Suprapubic skin (tissue), 4 donors: ENCODE data around the gene TBRG4. TPM values are rescaled to one million over a fixed set of nuclear protein-coding genes. Genes with fewer than 3 reads are reported as not detected.

Source experiments
- DNase-seq, 2 donors: peaks; one replicate each; pipeline ENCODE4 v3.0.0-alpha.2; 2019; ENCODE audit warnings: low spot score in 2 of 2
- H3K27ac ChIP-seq: fragments of 200-600 bp; sonication (generic); one replicate; pipeline ENCODE4 v1.5.1; 2019
- H3K27me3 ChIP-seq: fragments of 200-600 bp; sonication (generic); one replicate; pipeline ENCODE4 v1.5.1; 2019
- H3K36me3 ChIP-seq: fragments of 200-600 bp; sonication (generic); one replicate; pipeline ENCODE4 v1.5.1; 2019
- H3K4me1 ChIP-seq: fragments of 200-600 bp; sonication (generic); one replicate; pipeline ENCODE4 v1.5.1; 2019
- H3K4me3 ChIP-seq: fragments of 200-600 bp; sonication (generic); one replicate; pipeline ENCODE4 v1.5.1; 2019; ENCODE audit warnings: mild to moderate bottlenecking
- H3K9me3 ChIP-seq: fragments of 200-600 bp; sonication (generic); one replicate; pipeline ENCODE4 v1.5.1; 2019
- EP300 ChIP-seq: sonication (generic); formaldehyde crosslinking; IDR thresholded peaks from one replicate; pipeline ENCODE4 v1.6.1; 2017; ENCODE audit warnings: antibody characterized with exemption
- POLR2A ChIP-seq, 2 donors: fragments of 450-650 bp; IDR thresholded peaks; one replicate each; pipeline ENCODE4 v1.6.1; 2017; ENCODE audit warnings: antibody characterized with exemption in 2 of 2, mild to moderate bottlenecking in 2 of 2, moderate library complexity in 2 of 2
- POLR2AphosphoS5 ChIP-seq, 3 donors: sonication (generic); formaldehyde crosslinking; IDR thresholded peaks; one replicate each; pipeline ENCODE4 v1.6.1; 2017; ENCODE audit warnings: antibody characterized with exemption in 3 of 3
- WGBS: methylation state at CpG from one replicate; pipeline ENCODE4 v1.1.5; 2018; 5-methylcytosine and 5-hydroxymethylcytosine counted together
- total RNA-seq, 4 donors: library from RNA; depleted of rRNA; stranded (reverse); fragments of >200 nt; gene quantifications; one replicate each; pipeline ENCODE4 v1.1.0, GENCODE V29; 2016
- TF ChIP-seq, protein P1 (sequence below), 2 donors: fragments of 200-600 bp in 1 of 2; fragments of 450-650 bp in 1 of 2; sonication (generic) in 1 of 2; IDR thresholded peaks; one replicate each; pipeline ENCODE4 v1.5.1; 2016 to 2019; ENCODE audit warnings: antibody characterized with exemption in 2 of 2, mild to moderate bottlenecking in 1 of 2, moderate library complexity in 1 of 2

Gene TBRG4
- total RNA-seq, 4 donors from 2014 or later = 49.9 to 82.8 (median 68.9) TPM

DNA sequence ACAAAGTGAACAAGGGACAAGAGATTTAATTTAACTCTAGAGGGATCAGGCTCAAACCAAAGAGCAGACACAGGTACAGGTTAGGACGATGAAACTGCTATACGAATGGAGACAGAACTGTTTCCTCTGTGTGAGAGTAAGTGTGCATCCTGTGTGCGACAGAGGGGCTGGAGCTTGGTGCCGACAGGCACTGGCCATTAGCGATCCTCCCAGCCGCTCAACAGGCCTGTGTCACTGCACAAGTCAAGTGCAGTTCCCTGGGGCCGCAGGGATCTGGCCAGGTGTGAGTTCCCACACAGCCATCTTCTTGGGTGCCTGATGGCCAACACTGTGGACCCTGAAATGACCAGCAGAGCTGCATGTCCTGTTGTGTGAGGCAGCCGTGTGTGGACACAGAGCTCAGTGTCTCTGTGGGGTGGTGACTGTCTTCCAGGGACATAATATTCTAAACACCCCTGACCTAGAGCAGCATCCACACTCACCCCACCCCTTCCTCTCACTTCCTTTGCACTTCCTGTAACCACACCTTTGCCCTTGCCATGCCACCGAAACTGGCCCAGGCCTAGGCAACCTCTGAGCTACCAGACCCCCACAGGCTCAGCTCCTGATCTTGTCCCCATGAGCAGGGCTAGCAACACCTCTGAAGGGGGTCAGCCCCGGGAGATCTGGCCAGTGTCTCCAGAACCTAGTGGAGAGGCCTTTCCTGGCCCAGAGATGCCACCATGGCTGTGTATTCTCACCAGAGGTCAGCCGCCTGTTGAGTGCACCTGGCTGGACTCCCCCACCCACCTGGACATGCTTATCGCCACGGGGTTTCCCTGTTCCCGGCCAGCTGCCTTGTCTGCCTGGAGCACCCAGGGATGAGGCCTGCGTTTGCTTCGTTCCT lies 11.7 kb upstream of the TBRG4 start:
- no peak overlapping the region for H3K4me3 ChIP-seq
- H3K4me1 ChIP-seq = no peaks in the 10 kb centered on the region
- H3K27ac ChIP-seq = no peak overlapping the region
- no peaks in the 10 kb centered on the region for H3K36me3 ChIP-seq
- WGBS = 79% methylated on average over 15 of the region's 16 CpGs
- DNase-seq = no peak
- no peaks in the 10 kb centered on the region for H3K27me3 ChIP-seq
- no peaks in the 10 kb centered on the region for H3K9me3 ChIP-seq
- TF ChIP-seq POLR2A (IDR thresholded peaks at IDR 0.05) (no peak), POLR2AphosphoS5 (IDR thresholded peaks at IDR 0.05) (no peak), EP300 (no peak)
- TF ChIP-seq, protein P1, sequence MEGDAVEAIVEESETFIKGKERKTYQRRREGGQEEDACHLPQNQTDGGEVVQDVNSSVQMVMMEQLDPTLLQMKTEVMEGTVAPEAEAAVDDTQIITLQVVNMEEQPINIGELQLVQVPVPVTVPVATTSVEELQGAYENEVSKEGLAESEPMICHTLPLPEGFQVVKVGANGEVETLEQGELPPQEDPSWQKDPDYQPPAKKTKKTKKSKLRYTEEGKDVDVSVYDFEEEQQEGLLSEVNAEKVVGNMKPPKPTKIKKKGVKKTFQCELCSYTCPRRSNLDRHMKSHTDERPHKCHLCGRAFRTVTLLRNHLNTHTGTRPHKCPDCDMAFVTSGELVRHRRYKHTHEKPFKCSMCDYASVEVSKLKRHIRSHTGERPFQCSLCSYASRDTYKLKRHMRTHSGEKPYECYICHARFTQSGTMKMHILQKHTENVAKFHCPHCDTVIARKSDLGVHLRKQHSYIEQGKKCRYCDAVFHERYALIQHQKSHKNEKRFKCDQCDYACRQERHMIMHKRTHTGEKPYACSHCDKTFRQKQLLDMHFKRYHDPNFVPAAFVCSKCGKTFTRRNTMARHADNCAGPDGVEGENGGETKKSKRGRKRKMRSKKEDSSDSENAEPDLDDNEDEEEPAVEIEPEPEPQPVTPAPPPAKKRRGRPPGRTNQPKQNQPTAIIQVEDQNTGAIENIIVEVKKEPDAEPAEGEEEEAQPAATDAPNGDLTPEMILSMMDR (IDR thresholded peaks at IDR 0.05) = no peak

GRCh38 chr7:45119550-45119949 lies 8.1 kb upstream of the TBRG4 start:
- no peaks in the 10 kb centered on the region for H3K4me1 ChIP-seq
- TF ChIP-seq POLR2A (IDR thresholded peaks at IDR 0.05) (no peak), EP300 (no peak), POLR2AphosphoS5 (IDR thresholded peaks at IDR 0.05) (no peak)
- TF ChIP-seq, protein P1 (IDR thresholded peaks at IDR 0.05) = no peak
- WGBS = 71% methylated on average over 3 of the region's 3 CpGs

DNA sequence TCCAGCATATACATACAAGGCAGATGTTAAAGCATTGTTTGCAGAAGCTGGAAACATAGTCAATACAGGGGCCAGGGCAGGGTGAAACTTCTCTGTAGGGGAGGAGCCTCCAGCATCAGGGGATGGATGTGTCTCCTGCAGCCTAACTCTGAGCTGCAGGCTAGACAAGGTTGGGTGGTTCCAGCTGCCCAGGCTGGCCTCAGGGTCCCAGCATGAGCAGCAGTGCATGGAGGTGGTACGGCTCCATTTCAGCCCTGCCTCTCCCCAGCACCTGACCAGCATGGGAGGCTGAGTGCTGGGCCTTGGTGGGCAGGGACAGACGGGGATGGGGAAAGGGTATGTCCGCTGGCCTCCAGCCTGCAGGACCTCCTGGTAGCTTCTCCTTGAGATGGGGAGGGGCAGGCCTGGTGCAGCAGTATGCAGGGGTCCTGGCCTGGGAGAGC lies 7.4 kb upstream of the TBRG4 start:
- WGBS = 86% methylated on average over 2 of the region's 3 CpGs
- H3K27ac ChIP-seq = no peak overlapping the region
- DNase-seq = no peak

More at GRCh38 chr7:45119550-45119949, 8.1 kb upstream of the TBRG4 start:
- no peak overlapping the region for H3K4me3 ChIP-seq
- no peaks in the 10 kb centered on the region for H3K9me3 ChIP-seq
- peaks cover 5% of the 10 kb centered on the region for H3K27me3 ChIP-seq
- no peak for DNase-seq
- H3K27ac ChIP-seq = no peak overlapping the region
- no peaks in the 10 kb centered on the region for H3K36me3 ChIP-seq

DNA sequence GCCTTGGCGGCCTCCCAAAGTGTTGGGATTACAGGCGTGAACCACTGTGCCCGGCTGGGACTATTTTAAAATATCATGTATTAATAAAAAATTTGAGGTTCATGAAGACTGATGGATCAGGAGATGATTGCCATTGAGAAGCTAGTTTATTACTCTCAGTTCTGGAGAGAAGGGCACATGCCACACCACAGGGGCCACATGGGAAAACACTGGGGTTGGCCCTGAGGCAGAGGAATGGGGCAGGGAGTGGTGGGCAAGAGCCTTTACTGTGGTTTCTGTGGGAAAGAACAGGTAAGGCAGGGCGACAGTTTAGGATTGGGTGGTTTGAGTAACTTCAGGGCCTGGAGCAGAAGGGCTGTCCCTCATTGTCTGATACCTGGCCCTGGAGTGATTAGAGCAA lies 6.8 kb upstream of the TBRG4 start:
- no peaks in the 10 kb centered on the region for H3K36me3 ChIP-seq
- H3K4me3 ChIP-seq = no peak overlapping the region
- 84% methylated on average over 4 of the region's 4 CpGs for WGBS
- peaks cover 5% of the 10 kb centered on the region for H3K27me3 ChIP-seq
- TF ChIP-seq, protein P1 (IDR thresholded peaks at IDR 0.05) = no peak
- no peak for TF ChIP-seq EP300
- TF ChIP-seq POLR2A (IDR thresholded peaks at IDR 0.05) = no peak
- TF ChIP-seq POLR2AphosphoS5 (IDR thresholded peaks at IDR 0.05) = no peak
- H3K4me1 ChIP-seq = no peaks in the 10 kb centered on the region
- no peak for DNase-seq
- H3K27ac ChIP-seq = no peak overlapping the region
- H3K9me3 ChIP-seq = no peaks in the 10 kb centered on the region

More for the DNA sequence above, 7.4 kb upstream of the TBRG4 start:
- no peak for TF ChIP-seq POLR2AphosphoS5 (IDR thresholded peaks at IDR 0.05)
- TF ChIP-seq, protein P1 (IDR thresholded peaks at IDR 0.05) = no peak
- no peak for TF ChIP-seq POLR2A (IDR thresholded peaks at IDR 0.05)
- TF ChIP-seq EP300 = no peak
- no peaks in the 10 kb centered on the region for H3K9me3 ChIP-seq
- H3K27me3 ChIP-seq = peaks cover 5% of the 10 kb centered on the region
- H3K36me3 ChIP-seq = no peaks in the 10 kb centered on the region
- H3K4me1 ChIP-seq = no peaks in the 10 kb centered on the region
- H3K4me3 ChIP-seq = no peak overlapping the region

GRCh38 chr7:45117582-45117981 lies 6.1 kb upstream of the TBRG4 start:
- no peaks in the 10 kb centered on the region for H3K4me1 ChIP-seq
- no peak overlapping the region for H3K4me3 ChIP-seq
- TF ChIP-seq, protein P1 (IDR thresholded peaks at IDR 0.05) = no peak
- TF ChIP-seq POLR2A (IDR thresholded peaks at IDR 0.05) (no peak), POLR2AphosphoS5 (IDR thresholded peaks at IDR 0.05) (no peak)
- H3K36me3 ChIP-seq = no peaks in the 10 kb centered on the region
- H3K9me3 ChIP-seq = no peaks in the 10 kb centered on the region
- WGBS = 64% methylated on average over 3 of the region's 4 CpGs
- peak in 1 of 2 donors; percentile 73 for DNase-seq
- peaks cover 5% of the 10 kb centered on the region for H3K27me3 ChIP-seq
- H3K27ac ChIP-seq = no peak overlapping the region
